Liver (tissue), 9 donors: ENCODE data around the gene SOWAHA. TPM values are rescaled to one million over a fixed set of nuclear protein-coding genes. Genes with fewer than 3 reads are reported as not detected.

Experiments
- DNase-seq: peaks from one replicate; pipeline ENCODE4 v3.0.0-alpha.2; 2017; ENCODE audit warnings: low spot score
- H3K27ac ChIP-seq, 2 donors: one replicate each; pipeline ENCODE4 v1.7.0; 2013; ENCODE audit warnings: inconsistent platforms in 2 of 2, low read length in 2 of 2, control low read depth in 1 of 2, low read depth in 1 of 2, mild to moderate bottlenecking in 1 of 2
- H3K27me3 ChIP-seq, 4 donors: one replicate each; pipeline versions ENCODE4 v1.6.1 to v1.7.0; 2013; ENCODE audit warnings: low read length in 3 of 4, inconsistent platforms in 1 of 4, mild to moderate bottlenecking in 1 of 4, moderate library complexity in 1 of 4; ENCODE audit not compliant: control insufficient read depth in 4 of 4, insufficient read depth in 4 of 4
- H3K36me3 ChIP-seq, 4 donors: one replicate each; pipeline versions ENCODE4 v1.6.1 to v1.7.0; 2013; ENCODE audit warnings: low read length in 3 of 4, mild to moderate bottlenecking in 3 of 4, low read depth in 1 of 4, moderate library complexity in 1 of 4; ENCODE audit not compliant: control insufficient read depth in 4 of 4, insufficient read depth in 3 of 4
- H3K4me1 ChIP-seq, 4 donors: one replicate each; pipeline versions ENCODE4 v1.6.1 to v1.7.0; 2013; ENCODE audit warnings: low read length in 3 of 4, mild to moderate bottlenecking in 3 of 4, moderate library complexity in 1 of 4; ENCODE audit not compliant: control insufficient read depth in 4 of 4, insufficient read depth in 4 of 4
- H3K4me3 ChIP-seq, 3 donors: one replicate each; pipeline versions ENCODE4 v1.6.1 to v1.7.0; 2013; ENCODE audit warnings: low read length in 3 of 3, control low read depth in 1 of 3, low read depth in 1 of 3, mild to moderate bottlenecking in 1 of 3
- H3K9ac ChIP-seq, 2 donors: one replicate each; pipeline ENCODE4 v1.7.0; 2013; ENCODE audit warnings: low read length in 2 of 2, mild to moderate bottlenecking in 2 of 2, moderate library complexity in 2 of 2, control low read depth in 1 of 2, low read depth in 1 of 2
- H3K9me3 ChIP-seq, 4 donors: one replicate each; pipeline versions ENCODE4 v1.6.1 to v1.7.0; 2013; ENCODE audit warnings: low read length in 3 of 4; ENCODE audit not compliant: control insufficient read depth in 4 of 4
- ATF3 ChIP-seq: IDR thresholded peaks from 2 replicates; pipeline ENCODE4 v1.6.1; 2016; ENCODE audit warnings: antibody characterized with exemption
- CTCF ChIP-seq: fragments of 150-350 bp; IDR thresholded peaks from 2 replicates; pipeline ENCODE4 v1.5.1; 2017; ENCODE audit warnings: improper control_type of control experiment, low read depth, low read length; ENCODE audit not compliant: missing input control
- EGR1 ChIP-seq, 2 donors: IDR thresholded peaks; 2 replicates each; pipeline ENCODE4 v1.6.1; 2016 to 2018; ENCODE audit warnings: antibody characterized with exemption in 2 of 2, low read depth in 2 of 2
- FOXA1 ChIP-seq: IDR thresholded peaks from 2 replicates; pipeline ENCODE4 v1.6.1; 2016; ENCODE audit warnings: antibody characterized with exemption
- FOXA2 ChIP-seq: IDR thresholded peaks from 2 replicates; pipeline ENCODE4 v1.6.1; 2016; ENCODE audit warnings: antibody characterized with exemption
- GABPA ChIP-seq, 2 donors: IDR thresholded peaks in 1 of 2; conservative IDR thresholded peaks in 1 of 2; 2 replicates each; pipeline ENCODE4 v1.6.1; 2016; ENCODE audit warnings: antibody characterized with exemption in 2 of 2, mild to moderate bottlenecking in 1 of 2, moderate library complexity in 1 of 2
- HNF4A ChIP-seq, 2 donors: conservative IDR thresholded peaks; 2 replicates each; pipeline ENCODE4 v1.6.1; 2016; ENCODE audit warnings: antibody characterized with exemption in 2 of 2, mild to moderate bottlenecking in 2 of 2
- HNF4G ChIP-seq: IDR thresholded peaks from 2 replicates; pipeline ENCODE4 v1.6.1; 2016; ENCODE audit warnings: antibody characterized with exemption
- JUND ChIP-seq, 2 donors: IDR thresholded peaks; 2 replicates each; pipeline ENCODE4 v1.6.1; 2016; ENCODE audit warnings: antibody characterized with exemption in 2 of 2
- MAX ChIP-seq: IDR thresholded peaks from 2 replicates; pipeline ENCODE4 v1.6.1; 2016; ENCODE audit warnings: antibody characterized with exemption
- NR2F2 ChIP-seq: IDR thresholded peaks from 2 replicates; pipeline ENCODE4 v1.6.1; 2016; ENCODE audit warnings: antibody characterized with exemption
- RAD21 ChIP-seq, 2 donors: IDR thresholded peaks; 2 replicates each; pipeline ENCODE4 v1.6.1; 2016; ENCODE audit warnings: antibody characterized with exemption in 2 of 2, mild to moderate bottlenecking in 2 of 2
- REST ChIP-seq: IDR thresholded peaks from 2 replicates; pipeline ENCODE4 v1.6.1; 2016; ENCODE audit warnings: antibody characterized with exemption, mild to moderate bottlenecking
- RXRA ChIP-seq, 2 donors: IDR thresholded peaks; 2 replicates each; pipeline ENCODE4 v1.6.1; 2017 to 2018; ENCODE audit warnings: antibody characterized with exemption in 2 of 2, mild to moderate bottlenecking in 1 of 2
- SP1 ChIP-seq: IDR thresholded peaks from 2 replicates; pipeline ENCODE4 v1.6.1; 2018; ENCODE audit warnings: antibody characterized with exemption, mild to moderate bottlenecking
- TAF1 ChIP-seq: conservative IDR thresholded peaks from 2 replicates; pipeline ENCODE4 v1.6.1; 2016; ENCODE audit warnings: antibody characterized with exemption, mild to moderate bottlenecking
- YY1 ChIP-seq: IDR thresholded peaks from 2 replicates; pipeline ENCODE4 v1.6.1; 2016; ENCODE audit warnings: antibody characterized with exemption, mild to moderate bottlenecking
- ZBTB33 ChIP-seq: IDR thresholded peaks from 2 replicates; pipeline ENCODE4 v1.6.1; 2016; ENCODE audit warnings: antibody characterized with exemption
- WGBS: extraction: QIAGEN DNeasy Blood & Tissue Kit; methylation state at CpG from one replicate; pipeline ENCODE4 v1.1.7; 2013; 5-methylcytosine and 5-hydroxymethylcytosine counted together
- polyA plus RNA-seq, 2 donors: library from polyadenylated mRNA; stranded (reverse) in 1 of 2; unstranded in 1 of 2; fragments of 200-250 nt in 1 of 2; fragments of >200 nt in 1 of 2; fragmentation: Nextera tagmentation in 1 of 2; extraction: Ambion mirVana in 1 of 2; gene quantifications; one replicate each; pipeline versions ENCODE4 v1.2.1 to v1.2.3, GENCODE V29; 2013 to 2015
- total RNA-seq, 2 donors: library from RNA; depleted of rRNA; stranded (reverse); fragments of >200 nt; gene quantifications; one replicate each; pipeline ENCODE4 v1.2.3, GENCODE V29; 2014
- donor health status: healthy.
- donor health status: healthy.
- donor health status: healthy.
- donor health status: healthy.
- donor health status: healthy.

SOWAHA gene
- total and polyA plus RNA-seq, 4 donors, result 1.3 to 2.2 (median 1.8) TPM

- Histone ChIP-seq H3K27me3 (no peaks in the 10 kb centered on the region), H3K9ac (no peak overlapping the region), H3K27ac (no peak overlapping the region), H3K36me3 (no peaks in the 10 kb centered on the region), H3K4me1 (peaks cover 3 to 24% (median 7%) of the 10 kb centered on the region in 4 donors), H3K9me3 (no peaks in the 10 kb centered on the region), H3K4me3 (no peak overlapping the region)
- 68% methylated on average over 3 of the region's 3 CpGs for WGBS
- no peak for TF ChIP-seq RXRA (IDR thresholded peaks at IDR 0.05)
- no peak for TF ChIP-seq FOXA2
- no peak for TF ChIP-seq HNF4G
- no peak for TF ChIP-seq YY1
- TF ChIP-seq ZBTB33, result no peak
- TF ChIP-seq JUND (IDR thresholded peaks at IDR 0.05), result no peak
- no peak for TF ChIP-seq FOXA1
- no peak for TF ChIP-seq TAF1
- TF ChIP-seq ATF3, result no peak
- TF ChIP-seq EGR1 (IDR thresholded peaks at IDR 0.05; ENCODE audit: low read depth in 2 of 2), result no peak
- TF ChIP-seq REST, result no peak
- TF ChIP-seq GABPA (IDR thresholded peaks at IDR 0.05 in 1 of 2, conservative IDR thresholded peaks at IDR 0.05 in 1 of 2), result no peak
- TF ChIP-seq NR2F2, result no peak
- TF ChIP-seq MAX, result no peak
- no peak for TF ChIP-seq RAD21 (IDR thresholded peaks at IDR 0.05)
- TF ChIP-seq SP1, result no peak
- no peak for TF ChIP-seq CTCF
- no peak for TF ChIP-seq HNF4A (conservative IDR thresholded peaks at IDR 0.05)
- no peak for DNase-seq
These were observed 38.7 kb upstream of the SOWAHA start for GRCh38 chr5:132774406-132774805.
